TTC549 (cell line): ENCODE data around the gene ARHGAP6.
"Not testable (repeated sequence)": the region's sequence is repeated elsewhere in the genome, so short reads cannot be mapped to it uniquely, and the experiment has no call there.

Experiments used
- FAIRE-seq: peaks from 2 replicates; lab custom pipeline; 2012; peaks lifted over from hg19 to GRCh38; lab: Jason Lieb, UNC

ARHGAP6 gene

DNA sequence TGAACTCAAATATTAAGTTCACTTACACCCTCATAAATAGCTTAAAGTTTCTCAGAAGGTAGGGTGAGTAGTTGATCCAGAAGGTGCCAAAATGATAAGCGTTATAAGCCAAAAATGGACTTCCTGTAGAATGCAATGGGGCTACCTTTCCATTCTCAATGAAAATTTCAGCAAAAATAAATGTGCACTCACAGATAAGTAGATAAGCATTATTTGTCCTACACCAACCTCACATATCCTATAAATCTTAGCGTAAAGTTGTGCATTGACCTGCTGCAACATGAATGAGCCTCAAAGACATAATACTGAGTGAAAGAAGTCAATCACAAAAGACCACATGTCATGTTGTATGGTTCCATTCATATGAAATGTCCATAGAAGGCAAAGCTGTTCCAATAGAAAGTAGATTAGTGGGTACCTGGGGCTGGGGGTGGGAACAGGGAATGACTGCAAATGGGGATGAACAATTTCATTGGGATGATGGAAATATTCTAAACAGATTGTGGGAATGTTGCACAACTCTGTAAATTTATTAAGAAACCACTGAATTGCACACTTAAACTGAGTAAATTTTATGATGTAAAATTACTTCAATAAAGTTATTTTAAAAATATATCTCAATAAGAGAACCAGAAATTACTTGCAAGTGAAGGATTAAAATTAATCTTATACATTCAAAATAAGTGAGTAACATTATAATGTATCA, 271.6 kb downstream of the ARHGAP6 start:
- no peak for FAIRE-seq

DNA sequence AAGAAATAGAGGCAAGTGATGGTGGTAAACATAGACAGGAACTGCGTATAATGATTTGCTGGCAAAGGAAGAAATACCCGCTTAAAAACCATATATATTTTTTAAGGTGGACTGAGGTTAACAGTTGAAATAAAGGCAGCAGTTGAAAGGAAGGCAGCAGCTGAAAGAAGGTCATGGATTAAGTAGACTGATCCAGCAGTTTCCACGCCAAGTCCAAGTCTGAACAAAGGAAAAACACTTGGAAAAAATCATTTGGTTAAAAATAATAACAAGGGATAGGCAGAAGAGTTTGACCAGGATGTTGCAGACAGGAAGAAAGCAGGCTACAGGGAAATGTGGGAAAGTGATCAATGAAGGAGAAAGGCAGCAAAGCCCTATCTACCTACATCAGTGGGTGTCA, 278.9 kb downstream of the ARHGAP6 start:
- FAIRE-seq: no peak

DNA sequence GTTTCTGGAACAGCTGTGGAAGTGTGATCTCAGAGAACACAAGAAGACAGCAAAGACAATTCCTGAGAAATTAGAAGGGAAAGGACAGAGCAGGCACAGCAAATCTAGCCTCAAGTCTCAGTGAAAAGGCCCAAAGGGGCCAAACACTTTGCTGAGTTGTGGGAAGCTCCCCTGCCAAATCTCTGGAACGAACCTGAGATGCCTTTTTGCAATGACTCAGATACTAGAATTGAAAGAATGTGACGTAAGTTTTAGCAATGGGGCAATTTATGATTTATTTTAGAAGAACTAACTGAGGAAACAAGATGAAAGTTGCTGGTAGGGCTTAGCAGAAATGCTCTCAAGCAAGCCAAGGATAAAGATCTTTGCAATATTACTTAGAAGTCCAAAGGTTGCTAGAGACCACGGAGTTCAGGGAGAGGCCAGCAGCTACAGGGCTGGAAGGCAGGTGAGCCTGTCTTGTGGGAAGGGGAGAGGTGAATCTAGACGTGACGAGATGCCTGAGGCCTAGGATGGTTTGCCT, 279.7 kb downstream of the ARHGAP6 start:
- no peak for FAIRE-seq

DNA sequence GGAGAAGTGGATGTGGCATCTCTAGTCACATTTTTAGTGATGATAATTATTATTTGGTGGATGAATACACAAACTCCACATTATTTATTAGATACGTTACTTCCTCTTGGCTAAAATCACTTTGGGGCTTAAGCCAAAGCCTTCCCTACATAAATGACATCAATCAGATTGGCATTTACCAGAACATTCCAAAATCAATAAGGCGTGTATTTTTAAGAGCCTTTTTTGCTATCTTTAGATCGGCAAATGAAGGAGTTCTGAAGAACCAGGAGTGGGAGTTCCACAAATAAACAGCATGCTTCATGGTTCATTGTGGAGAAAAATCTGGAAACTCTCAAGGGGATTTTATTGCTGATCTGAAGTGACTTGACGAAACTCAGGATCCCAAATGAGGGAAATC, 282.8 kb downstream of the ARHGAP6 start:
- FAIRE-seq: no peak

DNA sequence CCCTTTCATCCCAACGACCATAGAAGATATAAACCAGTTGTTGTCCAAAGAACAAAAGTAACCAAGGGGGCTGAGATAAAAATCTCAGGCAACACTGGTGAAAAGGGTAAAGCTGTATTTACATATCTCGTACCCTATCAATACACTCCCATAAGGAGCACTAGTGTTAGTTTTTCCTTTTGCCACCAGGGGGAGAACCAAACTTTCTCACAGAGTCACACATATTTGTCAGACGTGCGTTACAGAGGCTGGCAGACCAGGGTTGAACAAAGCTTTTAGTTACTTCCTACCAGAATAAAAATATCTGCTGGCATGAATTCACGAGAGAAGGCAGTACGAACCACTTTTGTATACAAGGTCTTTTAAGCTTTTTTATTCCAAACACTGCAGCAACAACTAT, 284.3 kb downstream of the ARHGAP6 start:
- FAIRE-seq: peak; percentile 3

DNA sequence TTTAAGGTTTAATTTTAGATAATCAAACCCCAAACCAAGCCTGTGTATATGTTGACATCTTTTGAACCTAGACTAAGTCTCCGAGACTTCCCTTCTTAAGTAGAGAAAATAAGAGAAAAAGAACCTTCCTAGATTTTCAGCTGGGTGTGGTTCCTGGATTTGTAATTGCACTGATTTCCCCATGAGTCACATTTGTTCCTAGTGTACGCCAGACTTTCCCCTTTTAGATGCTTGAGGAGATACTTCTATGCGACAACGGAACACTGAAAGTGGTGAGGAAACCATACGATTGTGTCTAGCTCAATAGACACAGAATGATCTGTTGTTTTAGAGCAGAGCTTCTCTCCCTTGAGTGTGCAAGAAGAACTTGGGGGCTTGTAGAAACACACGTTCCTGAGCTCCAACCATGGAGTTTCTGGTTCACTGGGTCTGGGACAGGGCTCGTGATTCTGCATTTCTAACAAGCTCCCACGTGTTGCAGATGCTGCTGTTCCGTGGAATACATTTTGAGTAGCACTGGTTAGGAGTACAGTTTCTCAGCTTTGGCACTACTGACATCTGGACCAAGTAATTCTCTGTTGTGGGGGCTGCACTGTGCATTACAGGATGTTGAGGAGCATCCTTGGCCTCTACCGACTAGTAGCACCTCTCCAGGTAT, 285.4 kb downstream of the ARHGAP6 start:
- FAIRE-seq: no peak

DNA sequence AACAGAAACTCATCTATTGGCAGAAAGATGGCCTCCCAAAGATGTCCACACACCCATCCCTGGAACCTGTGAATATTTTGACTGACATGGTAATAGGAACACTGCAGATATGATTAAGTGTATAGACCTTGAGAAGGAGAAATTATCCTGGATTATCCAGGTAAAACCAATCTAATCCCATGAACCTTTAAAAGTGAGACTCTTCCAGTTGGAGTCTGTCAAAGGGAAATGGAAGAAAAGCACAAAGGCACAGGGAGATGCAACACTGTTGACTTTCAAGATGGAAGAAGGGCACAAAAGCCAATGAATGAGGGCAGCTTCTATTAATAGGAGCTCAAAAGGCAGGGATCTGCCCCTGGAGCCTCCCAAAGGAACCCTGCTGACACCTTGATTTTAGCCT, 289.6 kb downstream of the ARHGAP6 start:
- no peak for FAIRE-seq

DNA sequence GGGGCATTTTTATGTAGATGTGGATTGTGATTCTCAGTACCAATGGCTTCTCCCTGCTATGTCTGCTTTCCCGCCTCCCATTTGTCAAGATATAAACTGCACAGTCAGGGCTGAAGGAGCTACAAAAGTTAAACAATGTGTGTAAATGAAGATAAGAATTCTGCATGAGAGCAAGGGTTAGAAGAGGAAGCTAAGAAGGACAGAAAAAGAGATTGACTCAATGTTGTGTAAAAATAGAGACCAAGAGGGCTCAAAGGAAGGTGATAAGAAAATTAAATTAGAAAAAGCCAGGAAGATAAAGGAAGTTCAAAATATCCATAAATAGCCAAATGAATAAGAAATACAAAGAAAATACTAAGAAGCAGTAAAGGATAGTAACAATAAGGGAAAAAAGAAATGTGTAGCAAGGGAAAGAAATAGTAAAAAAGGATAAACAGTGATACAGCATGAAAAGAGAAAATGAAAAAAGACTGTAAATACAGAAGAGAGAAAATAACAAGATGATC, 290.1 kb downstream of the ARHGAP6 start:
- no peak for FAIRE-seq

DNA sequence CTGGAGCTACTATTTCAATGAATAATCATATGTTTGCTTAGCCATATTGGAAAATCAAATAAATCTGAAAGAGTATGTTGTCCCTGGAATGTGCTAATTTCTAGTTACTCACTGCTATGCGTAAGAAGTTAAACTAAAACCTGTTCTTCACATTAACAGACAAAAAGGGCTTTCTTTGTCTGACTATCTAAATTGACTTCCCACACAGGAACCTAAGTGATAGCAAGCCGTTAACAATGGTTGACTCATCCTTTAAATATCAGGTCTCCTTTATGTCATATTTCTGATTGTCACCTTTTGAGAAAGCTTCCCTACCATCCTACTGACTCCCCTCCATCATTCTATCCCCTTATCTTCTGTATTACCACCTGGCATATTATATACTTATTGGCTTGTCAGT, 291.1 kb downstream of the ARHGAP6 start:
- FAIRE-seq: no peak

DNA sequence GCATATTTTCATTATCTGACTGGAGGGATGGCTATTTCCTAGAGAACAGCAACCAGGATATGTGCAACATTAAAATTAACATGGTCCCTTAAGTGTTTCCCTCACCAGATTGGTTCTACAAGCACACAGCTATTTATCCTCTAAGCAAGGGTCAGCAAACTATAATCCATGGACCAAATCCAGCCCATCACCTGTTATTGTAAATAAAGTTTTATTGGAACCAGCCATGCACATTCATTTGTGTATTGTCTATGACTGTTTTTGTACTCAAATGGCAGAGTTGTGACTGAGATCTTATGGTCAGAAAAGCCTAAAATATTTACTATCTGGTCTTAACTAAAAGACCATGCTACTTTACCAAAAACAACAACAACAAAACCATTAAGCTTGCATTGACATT, 294.6 kb downstream of the ARHGAP6 start:
- no peak for FAIRE-seq

DNA sequence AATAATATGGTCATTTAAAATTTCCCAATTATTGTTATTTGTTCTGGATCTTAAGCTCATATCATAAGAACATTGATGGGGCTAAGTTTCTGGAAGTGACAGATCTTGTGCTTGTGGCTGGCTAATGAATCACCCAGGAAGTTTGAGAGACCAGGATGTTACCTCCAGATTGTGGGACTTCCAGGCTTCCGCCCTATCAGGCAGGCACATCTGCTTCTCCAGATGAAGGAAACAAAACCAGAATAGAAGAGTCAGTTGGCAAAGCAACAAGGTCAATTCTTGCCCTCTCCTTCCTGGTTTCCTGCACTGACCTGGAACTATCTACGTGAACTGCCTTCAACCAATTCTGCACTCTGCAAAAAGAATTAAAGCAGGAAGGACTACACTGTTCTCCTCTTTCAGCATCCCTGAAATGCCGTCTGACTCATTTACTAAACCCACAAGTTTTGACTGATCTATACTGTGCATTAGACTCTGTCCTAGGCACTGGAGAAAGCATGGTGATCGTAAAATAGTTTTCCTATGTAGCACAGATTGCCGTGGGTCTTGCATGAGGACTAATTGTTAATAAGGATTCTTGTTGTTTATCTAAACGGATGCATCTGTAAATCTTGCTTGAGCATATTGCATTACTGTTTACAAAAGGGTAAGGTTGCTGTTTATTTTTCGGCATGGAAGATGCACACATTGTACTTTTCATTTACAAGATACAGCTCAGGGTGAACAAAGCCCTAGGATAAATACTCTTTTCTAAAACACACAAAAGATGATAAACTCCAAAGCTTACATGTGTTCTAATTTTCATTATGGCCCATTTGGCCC, 297.9 kb downstream of the ARHGAP6 start:
- no peak for FAIRE-seq

DNA sequence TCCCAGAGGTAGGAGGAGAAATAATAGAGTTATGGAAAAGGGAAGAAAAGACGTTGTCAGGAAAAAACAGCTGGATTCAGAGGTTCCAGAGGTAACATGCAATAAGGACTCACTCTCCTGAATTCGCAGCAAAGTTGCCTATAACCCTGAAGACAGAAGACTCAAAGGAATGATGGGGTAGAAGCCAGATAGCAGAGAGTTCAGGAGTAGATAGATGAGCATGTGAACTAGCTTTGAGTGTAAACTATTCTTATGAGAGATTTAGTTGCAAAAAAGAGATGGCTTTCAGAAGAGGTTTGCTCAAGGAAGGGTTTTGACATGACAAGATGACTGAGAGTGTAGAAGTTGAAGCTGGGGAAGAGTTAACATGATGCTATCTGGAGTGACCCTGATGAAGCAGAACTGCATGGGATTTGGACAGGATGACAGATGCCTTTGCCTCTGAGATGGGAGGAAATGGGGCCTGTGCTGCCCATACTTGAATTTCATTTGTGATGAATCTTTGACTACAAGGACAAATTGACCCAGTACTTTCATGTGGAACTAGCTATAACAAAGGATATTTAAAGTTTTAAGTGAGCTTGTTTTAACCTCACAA, 298.6 kb downstream of the ARHGAP6 start:
- no peak for FAIRE-seq

DNA sequence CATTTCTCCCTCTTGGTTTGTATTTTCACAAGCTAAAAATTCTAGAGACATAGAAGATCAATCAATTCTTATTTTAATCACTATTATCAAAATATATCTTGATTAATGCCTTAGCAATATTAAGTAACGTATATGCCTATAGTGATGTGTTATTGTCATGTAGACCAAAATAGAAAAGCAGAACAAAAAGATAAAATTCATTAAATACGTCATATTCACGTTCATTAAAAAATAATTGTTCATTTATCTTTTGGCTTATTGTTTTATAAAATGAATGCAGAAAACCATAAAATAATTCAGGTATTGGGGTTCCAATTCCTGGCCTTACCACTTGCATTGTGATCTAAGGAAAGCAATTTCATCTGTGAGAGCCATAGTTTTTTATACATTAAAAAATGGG, 300.3 kb downstream of the ARHGAP6 start:
- FAIRE-seq: no peak

DNA sequence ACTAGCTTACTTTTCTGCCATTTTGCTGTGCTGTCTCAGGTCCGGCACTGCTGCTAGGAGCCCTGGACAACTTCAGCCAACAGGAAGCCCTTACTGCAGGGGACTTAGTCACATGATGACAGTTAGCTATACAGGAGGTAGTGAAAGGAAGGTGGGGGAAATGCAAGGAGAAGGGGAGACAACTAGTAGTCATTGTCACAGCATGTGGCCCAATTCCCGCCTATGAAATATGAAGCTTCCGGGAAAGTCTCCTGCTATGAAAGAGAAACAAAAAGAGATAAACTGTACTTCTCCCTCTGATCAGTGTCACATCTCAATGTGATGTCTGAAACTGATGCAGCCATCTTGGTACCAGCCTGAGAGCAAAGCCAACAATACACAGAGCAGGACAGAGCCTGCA, 300.9 kb downstream of the ARHGAP6 start:
- FAIRE-seq: no peak

DNA sequence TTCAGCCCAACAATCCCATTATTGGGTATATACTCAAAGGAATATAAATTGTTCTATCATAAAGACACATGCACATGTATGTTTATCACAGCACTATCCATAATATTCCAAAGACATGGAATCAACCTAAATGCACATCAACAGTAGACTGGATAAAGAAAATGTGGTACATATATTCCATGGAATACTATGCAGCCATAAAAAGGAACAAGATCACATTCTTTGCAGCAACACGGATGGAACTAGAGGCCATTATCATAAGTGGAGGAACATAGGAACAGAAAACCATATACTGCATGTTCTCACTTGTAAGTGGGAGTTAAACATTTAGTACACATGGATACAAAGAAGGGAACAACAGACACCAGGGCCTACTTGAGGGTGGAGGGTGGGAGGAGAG, 301.9 kb downstream of the ARHGAP6 start:
- FAIRE-seq: not testable (repeated sequence)

DNA sequence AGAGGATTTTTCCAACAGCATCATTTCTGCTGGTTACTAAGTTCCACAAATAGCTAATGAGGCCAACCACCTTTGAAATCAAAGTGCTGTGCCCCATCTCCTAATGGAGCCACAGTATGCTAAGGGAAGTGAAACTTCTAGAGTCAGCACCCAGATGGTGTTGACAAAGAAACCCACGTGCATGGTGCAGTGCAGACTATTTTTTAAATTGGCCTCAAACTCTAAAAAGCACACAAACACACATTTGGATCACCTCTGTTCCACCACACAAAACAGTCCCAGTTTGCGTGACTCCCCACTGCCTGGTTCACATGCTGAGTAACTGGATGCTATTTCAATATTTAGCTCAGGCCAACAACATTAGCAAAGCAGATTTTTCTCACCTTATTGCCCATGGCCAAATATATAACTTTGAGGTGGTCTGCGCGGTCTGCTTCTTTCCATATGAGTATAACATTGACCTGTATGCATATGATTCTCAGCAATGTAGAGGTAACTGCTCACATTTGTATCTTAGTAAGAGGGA, 302.6 kb downstream of the ARHGAP6 start:
- no peak for FAIRE-seq

DNA sequence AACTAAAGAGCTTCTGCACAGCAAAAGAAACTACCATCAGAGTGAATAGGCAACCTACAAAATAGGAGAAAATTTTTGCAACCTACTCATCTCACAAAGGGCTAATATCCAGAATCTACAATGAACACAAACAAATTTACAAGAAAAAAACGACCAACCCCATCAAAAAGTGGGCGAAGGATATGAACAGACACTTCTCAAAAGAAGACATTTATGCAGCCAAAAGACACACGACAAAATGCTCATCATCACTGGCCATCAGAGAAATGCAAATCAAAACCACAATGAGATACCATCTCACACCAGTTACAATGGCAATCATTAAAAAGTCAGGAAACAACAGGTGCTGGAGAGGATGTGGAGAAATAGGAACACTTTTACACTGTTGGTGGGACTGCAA, 304.1 kb downstream of the ARHGAP6 start:
- FAIRE-seq: not testable (repeated sequence)

DNA sequence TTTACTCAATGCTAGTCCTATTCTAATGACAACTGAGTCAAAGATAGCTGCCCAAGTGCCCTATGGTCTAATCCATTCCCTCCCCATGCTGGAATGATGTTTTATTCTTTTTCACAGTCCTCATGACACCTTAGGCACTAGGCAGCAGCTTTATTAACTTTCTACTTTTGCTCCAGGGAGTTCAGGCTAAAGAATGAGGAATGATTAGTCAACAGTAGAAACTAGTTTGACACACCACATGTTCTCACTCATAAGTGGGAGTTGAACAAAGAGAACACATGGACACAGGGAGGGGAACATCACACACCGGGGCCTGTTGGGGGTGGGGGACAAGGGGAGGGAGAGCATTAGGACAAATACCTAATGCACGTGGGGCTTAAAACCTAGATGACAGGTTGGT, 309.8 kb downstream of the ARHGAP6 start:
- FAIRE-seq: not testable (repeated sequence)

DNA sequence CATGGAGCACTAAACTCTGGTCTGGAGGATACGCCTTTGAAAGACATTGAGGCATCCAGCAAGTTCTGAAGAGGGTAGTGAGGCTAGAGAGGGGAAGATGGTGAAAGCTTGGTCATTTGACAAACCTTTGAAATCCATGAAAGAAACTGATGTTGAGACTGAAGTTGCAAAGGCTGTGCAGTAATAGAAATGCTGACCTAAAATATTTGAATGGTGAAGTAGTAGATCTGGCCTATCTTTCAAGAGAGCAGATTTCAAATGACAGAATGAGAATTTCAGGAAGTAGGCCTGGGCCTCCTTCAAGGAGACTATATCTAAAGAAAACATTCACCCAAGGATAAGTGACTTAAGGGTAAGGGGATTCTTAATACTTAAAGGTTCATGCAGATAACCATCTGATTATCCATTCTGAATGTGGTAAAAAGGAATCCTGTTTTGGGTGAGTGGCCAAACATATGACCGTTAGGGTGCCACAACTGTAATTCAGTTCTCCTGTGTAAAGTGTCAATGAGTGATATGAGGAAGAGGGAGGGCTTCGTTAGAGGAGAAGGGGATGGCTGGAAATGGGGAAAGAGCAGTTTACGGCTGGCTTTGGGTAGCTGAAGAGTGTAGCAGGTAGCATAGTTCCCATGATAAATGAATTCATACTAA, 310.3 kb downstream of the ARHGAP6 start:
- FAIRE-seq: no peak

DNA sequence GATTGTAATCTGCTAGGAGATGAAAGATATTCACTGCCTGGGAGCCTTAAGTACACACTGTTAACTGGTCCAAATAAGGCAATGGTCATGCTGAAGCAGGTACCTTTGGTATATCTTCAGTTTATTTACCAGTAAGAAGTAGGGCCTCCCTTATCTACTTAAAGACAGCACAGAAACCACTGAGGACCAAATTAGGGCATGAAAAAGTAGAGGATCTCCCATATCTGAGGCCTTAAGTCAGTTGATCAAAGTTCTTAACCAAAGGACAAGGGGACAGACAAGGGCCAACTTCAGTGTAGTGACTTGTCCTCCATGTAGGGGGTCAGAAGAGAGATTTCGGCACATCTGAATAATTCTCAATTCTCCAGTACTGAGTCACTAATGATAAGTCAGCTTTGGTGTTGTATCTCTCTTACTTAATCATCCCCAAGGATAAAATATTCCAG, 313.4 kb downstream of the ARHGAP6 start:
- no peak for FAIRE-seq
